GM10266 (cell line): ENCODE data around the gene SSNA1.
"Not testable (repeated sequence)": the region's sequence is repeated elsewhere in the genome, so short reads cannot be mapped to it uniquely, and the experiment has no call there.

Source experiments
- DNase-seq: peaks from one replicate; pipeline ENCODE4 v3.0.0; 2012; ENCODE audit errors: extremely low spot score
- TF ChIP-seq, protein P1 (sequence below): IDR thresholded peaks from 2 replicates; pipeline ENCODE4 v1.5.1; 2012; ENCODE audit warnings: mild to moderate bottlenecking, low read depth; ENCODE audit not compliant: control insufficient read depth, insufficient read depth; ENCODE audit errors: missing control alignments

Gene SSNA1

DNA sequence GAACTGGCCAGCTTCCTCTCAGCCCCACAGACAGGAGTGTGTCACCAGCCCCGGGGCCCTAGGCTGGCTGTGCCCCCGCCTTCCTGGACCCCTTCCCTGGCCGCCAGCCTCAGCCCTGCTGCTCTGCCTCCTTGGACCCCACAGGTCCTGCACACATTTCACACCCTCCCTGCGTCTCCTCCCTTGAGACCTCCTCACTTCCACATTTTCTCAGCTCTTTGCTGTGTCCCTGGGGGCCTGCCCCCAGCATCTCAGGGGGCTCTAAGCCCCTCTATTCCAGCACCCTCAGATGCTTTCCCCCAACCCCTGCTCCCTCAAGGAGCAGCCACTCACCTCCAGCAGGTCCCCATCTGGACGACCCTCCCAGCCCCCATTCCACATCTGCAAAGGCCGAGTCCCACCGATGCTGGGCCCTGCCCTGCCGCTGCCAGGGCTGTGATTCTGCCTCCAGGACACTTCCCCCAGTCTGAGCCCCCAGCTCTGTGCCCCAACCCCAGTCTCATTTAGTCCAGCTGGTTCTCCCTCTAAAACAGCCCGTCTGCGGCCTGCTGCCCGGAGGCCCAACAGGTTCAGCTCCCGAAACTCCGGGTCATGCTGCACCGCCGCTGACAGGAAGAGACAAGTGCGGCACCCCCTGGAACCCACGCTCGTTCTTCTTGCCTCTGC, 46.4 kb downstream of the SSNA1 start:
- DNase-seq = no peak

DNA sequence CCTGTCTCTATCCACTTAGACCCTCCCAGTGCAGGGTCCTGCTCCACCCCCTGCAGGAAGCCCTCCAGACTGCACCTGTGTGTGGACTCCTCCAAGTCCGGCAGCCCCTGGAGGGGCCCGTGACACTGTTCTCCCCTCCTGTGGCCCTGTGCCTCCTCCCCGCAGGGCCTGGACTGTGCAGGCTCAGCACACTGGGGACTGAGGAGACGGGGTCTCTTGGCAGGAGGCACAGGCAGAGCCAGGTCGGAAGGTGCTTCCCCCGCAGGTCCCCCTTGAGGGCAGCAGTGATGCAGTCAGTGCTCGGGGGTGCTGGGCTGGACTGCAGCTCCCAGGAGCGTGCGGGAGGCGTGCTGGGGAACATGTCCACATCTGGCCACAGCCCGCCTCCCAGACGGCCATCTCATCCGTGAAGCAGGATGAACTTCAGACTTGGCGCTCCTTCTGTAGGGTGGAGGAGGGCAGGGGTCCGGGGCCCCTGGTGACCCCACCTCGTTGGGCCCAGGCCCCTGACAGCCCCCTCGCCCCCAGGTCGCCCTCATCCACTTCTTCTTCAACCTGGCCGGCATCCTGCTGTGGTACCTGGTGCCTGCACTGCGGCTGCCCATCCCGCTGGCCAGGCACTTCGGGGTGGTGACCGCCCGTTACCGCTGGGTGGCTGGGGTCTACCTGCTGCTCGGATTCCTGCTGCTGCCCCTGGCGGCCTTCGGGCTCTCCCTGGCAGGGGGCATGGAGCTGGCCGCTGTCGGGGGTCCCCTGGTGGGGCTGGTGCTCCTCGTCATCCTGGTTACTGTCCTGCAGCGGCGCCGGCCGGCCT, 47.2 kb downstream of the SSNA1 start:
- TF ChIP-seq, protein P1, sequence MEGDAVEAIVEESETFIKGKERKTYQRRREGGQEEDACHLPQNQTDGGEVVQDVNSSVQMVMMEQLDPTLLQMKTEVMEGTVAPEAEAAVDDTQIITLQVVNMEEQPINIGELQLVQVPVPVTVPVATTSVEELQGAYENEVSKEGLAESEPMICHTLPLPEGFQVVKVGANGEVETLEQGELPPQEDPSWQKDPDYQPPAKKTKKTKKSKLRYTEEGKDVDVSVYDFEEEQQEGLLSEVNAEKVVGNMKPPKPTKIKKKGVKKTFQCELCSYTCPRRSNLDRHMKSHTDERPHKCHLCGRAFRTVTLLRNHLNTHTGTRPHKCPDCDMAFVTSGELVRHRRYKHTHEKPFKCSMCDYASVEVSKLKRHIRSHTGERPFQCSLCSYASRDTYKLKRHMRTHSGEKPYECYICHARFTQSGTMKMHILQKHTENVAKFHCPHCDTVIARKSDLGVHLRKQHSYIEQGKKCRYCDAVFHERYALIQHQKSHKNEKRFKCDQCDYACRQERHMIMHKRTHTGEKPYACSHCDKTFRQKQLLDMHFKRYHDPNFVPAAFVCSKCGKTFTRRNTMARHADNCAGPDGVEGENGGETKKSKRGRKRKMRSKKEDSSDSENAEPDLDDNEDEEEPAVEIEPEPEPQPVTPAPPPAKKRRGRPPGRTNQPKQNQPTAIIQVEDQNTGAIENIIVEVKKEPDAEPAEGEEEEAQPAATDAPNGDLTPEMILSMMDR = no peak
- no peak for DNase-seq

More for the DNA sequence above, 46.4 kb downstream of the SSNA1 start:
- TF ChIP-seq, protein P1 = no peak

DNA sequence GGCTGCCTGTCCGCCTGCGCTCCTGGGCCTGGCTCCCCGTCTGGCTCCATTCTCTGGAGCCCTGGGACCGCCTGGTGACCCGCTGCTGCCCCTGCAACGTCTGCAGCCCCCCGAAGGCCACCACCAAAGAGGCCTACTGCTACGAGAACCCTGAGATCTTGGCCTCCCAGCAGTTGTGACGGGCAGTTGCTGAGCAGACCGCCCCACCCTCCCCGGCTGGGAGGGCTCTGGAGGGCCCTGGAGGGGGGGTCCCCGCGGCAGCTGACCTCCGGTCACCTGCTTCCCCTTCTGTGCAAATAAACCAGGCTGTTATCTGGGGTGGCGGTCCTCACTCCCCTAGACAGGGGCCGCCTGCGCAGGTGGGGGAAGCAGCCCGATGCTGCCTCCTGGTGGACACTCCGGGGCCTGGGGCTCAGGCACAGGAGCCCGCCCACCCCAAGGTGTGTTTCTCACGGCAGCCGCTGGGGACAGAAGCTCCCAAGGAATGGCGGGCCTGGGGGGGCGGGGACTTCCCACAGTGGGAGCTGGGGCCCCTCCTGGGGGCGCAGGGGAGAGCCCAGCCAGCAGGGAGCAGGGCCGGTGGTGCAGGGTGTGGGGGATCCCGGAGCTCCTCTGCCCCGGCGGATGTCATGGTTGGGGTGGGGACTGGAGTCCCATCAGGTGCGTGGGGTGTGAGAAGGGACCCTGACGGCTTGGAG, 47.9 kb downstream of the SSNA1 start:
- DNase-seq = peak; percentile 98
- TF ChIP-seq, protein P1 = peak; percentile 99

DNA sequence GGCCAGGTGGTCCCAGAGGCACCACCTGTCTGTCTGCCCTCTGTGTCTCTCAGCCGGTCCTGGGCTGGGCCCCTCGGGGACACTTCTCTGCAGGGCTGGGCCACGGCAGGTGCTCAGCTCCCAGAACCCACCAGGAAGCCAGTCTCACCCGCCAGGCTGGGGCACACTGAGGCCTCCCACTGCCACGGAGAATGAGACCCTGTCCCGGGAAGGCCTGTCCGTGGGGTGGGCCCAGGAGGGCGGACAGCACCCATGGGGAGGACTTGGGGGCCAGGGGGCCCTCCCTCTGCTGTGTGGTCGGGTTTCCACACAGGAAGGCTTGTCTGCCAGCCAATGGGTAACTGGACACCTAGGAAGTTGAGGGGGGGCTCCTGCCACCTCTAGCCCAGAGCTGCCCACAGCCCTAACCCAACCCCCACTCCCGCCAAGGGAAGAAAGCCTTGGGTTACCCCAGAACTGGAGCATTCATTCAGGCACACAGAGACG, 48.5 kb downstream of the SSNA1 start:
- TF ChIP-seq, protein P1 = no peak
- no peak for DNase-seq

DNA sequence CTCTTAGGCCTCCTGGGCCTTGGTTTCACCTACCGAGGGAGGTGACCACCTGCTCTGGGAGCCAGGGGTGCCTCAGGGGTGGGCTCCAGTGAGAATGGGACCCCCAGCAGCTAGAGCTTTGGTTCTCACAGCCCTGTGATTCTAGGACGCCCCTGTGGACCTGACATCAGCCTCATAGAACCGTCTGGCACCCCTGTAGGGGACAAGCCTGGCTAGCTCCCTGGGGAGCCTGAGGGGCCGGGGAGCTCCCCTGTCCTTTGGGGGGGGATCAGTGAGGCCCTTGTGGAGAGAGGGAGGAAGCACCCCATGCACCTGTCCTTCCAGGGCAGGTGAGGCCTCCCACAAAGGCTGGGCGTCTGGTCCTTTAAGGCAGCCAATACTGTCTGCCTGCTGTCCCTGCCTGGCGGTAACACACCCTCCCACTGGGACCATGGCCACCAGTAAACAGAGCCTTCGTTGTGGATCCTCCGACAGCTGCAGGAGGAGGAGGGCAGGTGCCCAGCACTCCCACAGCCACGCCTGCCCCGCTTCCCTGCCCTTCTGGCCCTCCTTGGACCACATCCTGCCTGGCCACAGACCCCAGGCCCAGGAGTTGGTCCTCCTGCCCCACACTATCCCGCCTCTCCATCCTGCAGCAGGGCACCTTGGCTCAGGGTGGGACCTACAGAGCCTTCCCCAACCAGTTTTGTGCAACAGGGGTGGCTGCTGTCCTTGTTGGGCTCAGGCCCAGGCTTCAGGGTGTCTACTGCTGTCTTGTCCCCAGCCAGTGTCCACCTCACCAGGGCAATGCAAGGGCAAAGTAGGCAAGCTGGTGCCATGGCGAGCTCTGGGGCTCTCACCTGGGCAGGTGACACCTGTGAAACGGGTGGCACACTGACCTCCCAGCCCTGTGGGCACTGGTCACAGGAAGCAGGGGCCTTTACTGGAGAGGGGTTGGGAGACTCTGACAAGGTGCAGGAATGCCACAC, 49.6 kb downstream of the SSNA1 start:
- TF ChIP-seq, protein P1 = no peak
- DNase-seq = no peak

DNA sequence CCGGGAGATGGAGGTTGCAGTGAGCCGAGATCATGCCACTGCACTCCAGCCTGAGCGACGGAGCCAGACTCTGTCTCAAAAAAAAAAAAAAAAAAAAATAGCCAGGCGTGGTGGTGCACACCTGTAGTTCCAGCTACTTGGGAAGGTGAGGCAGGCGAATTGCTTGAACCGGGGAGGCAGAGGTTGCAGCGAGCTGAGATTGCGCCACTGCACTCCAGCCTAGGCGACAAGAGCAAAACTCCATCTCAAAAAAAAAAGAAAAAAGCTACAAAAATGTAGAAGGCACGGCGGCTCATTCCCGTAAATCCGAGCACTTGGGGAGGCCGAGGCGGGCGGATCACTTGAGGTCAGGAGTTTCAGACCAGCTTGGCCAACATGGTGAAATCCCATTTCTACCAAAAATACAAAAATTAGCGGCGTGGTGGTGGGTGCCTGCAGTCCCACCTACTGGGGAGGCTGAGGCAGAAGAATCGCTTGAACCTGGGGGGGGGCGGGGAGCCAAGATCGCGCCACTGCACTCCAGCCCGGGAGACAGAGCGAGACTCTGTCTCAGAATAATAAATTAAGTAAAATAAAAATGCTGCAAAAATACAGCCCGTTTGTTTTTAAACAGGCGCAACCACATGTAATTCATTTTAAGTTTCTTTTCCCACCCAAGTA, 51.2 kb downstream of the SSNA1 start:
- DNase-seq = not testable (repeated sequence)
